Muscle of arm (tissue), 12 donors: ENCODE results near the gene LMNTD1. TPM values are rescaled to one million over a fixed set of nuclear protein-coding genes. Genes with fewer than 3 reads are reported as not detected.
"Not testable (repeated sequence)": the region's sequence is repeated elsewhere in the genome, so short reads cannot be mapped to it uniquely, and the experiment has no call there.

Source experiments
- DNase-seq: peaks from one replicate; pipeline ENCODE4 v3.0.0-alpha.2; 2013
- polyA plus RNA-seq, 12 donors: library from polyadenylated mRNA; unstranded; fragments of 120-200 nt; gene quantifications; one replicate each; pipeline ENCODE4 v1.2.1, GENCODE V29; 2013; ENCODE audit not compliant: insufficient read length in 12 of 12

Gene LMNTD1
- polyA plus RNA-seq, 12 donors = 0.13 to 0.80 (median 0.17) TPM; not detected in 9

- DNase-seq = no peak
These were observed 120.1 kb downstream of the LMNTD1 start for GRCh38 chr12:25433024-25433423.

GRCh38 chr12:25427337-25428249, 125.5 kb downstream of the LMNTD1 start:
- no peak for DNase-seq

- not testable (repeated sequence) for DNase-seq
These were observed 126.3 kb downstream of the LMNTD1 start for GRCh38 chr12:25426821-25427220.
